Eye (tissue), 1 donor: Measurements from ENCODE around the gene ELANE.
A peak's percentile ranks its signal among the peaks of the same experiment; 100 is the strongest.
"Not testable (repeated sequence)": the region's sequence is repeated elsewhere in the genome, so short reads cannot be mapped to it uniquely, and the experiment has no call there.

Experiments
- DNase-seq: peaks from one replicate; pipeline ENCODE4 v3.0.0-alpha.2; 2015

The ELANE gene

DNA sequence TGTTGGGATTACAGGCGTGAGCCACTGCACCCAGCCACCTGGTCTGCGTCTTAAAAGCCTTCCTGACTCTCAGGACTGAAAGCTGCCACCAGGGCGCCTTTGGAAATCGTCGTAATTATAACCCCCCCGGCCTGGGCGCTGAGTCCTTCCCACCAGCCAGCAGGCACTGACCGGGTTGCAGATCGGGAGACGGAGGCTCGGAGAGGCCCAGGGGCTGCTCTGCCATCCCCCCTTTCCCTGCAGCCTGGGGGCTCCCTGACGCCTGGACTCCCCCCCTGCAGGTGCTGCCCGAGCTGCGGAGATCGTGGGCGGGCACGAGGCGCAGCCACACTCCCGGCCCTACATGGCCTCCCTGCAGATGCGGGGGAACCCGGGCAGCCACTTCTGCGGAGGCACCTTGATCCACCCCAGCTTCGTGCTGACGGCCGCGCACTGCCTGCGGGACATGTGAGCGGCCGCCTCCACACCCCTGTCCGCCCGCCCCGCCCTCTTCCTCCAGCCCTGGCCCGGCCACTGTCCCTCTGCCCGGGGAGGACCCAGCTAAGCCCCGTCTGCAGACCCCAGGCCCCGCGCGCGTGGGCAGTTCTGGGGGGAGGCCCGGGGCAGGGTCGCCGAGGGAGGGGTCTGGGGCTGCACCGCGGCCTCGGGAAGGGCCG lies 8.8 kb upstream of the ELANE start:
- peak; percentile 38 for DNase-seq

DNA sequence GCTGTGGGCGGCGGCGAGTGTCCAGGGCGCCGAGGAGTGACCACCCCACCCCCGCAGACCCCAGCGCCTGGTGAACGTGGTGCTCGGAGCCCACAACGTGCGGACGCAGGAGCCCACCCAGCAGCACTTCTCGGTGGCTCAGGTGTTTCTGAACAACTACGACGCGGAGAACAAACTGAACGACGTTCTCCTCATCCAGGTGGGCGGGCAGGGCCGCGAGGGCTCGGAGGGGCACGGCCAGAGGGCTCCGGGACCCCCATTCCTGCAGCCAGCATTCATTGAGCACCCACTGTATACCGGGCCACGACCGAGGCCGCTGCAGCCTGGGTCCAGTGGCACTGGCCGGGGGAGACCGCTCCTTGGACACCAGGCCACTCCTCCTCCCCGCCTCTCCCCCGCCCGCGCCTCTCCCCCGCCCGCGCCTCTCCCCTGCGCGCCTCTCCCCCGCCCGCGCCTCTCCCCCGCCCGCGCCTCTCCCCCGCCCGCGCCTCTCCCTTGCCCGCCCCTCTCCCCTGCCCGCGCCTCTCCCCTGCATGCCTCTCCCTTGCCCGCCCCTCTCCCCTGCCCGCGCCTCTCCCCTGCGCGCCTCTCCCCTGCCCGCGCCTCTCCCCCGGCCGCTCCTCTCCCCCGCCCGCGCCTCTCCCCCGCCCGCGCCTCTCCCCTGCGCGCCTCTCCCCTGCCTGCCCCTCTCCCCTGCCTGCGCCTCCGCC lies 8.1 kb upstream of the ELANE start:
- peak; percentile 11 for DNase-seq

DNA sequence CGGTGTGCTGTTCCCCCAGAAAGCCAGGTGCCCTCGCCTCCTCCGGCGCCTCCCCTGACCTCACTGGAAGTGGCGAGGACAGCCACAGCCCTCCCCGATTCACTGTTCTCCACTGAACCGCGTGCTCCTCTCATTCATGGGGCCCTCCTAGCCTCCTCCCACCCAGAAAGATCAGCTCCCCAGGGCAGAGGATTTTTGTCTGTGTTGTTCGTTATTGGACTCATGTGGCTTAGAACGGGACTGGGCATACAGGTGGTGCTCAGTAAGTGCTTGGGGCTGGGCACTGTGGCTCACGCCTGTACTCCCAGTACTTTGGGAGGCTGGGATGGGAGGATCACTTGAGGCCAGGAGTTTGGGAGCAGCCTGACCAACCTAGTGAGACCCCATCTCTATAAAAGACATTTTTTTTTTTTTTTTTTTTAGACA lies 7.5 kb upstream of the ELANE start:
- DNase-seq: peak; percentile 23

DNA sequence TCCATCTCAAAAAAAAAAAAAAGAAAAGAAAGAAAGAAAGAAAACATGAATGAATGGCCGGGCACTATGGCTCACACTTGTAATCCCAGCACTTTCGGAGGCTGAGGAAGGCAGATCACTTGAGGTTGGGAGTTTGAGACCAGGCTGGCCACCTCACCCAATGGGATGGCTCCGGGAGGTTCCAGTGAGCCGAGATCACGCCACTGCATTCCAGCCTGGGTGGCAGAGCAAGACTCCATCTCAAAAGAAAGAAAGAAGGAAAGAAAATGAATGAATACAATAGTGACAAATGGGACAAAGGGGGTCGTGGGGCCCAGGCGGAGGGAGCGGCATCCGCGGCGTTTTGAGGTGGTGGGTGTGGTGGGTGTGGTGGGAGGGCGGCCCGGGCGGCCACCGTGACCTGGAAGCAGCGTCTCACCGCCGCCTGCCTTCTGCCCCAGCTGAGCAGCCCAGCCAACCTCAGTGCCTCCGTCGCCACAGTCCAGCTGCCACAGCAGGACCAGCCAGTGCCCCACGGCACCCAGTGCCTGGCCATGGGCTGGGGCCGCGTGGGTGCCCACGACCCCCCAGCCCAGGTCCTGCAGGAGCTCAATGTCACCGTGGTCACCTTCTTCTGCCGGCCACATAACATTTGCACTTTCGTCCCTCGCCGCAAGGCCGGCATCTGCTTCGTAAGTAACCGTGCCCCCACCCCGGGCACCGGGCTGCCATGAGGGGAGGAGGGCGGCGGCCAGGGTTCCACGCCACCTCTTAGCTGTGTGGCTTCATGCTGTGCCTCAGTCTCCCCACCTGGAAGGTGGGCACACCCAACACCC lies 6.2 kb upstream of the ELANE start:
- no peak for DNase-seq

- no peak for DNase-seq
These were observed 3.6 kb upstream of the ELANE start for GRCh38 chr19:848386-848921.

GRCh38 chr19:849195-849594 lies 2.9 kb upstream of the ELANE start:
- not testable (repeated sequence) for DNase-seq

- peak; percentile 73 for DNase-seq
These were observed 1.7 kb upstream of the ELANE start for GRCh38 chr19:850221-850978.

DNA sequence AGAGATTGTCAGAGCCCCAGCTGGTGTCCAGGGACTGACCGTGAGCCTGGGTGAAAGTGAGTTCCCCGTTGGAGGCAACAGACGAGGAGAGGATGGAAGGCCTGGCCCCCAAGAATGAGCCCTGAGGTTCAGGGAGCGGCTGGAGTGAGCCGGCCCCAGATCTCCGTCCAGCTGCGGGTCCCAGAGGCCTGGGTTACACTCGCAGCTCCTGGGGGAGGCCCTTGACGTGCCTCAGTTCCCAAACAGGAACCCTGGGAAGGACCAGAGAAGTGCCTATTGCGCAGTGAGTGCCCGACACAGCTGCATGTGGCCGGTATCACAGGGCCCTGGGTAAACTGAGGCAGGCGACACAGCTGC lies 1.1 kb upstream of the ELANE start:
- no peak for DNase-seq

- DNase-seq: no peak
These were observed 997 bp downstream of the ELANE start for GRCh38 chr19:853014-853585.

- DNase-seq: not testable (repeated sequence)
These were observed 1.6 kb downstream of the ELANE start for GRCh38 chr19:853614-854220.

DNA sequence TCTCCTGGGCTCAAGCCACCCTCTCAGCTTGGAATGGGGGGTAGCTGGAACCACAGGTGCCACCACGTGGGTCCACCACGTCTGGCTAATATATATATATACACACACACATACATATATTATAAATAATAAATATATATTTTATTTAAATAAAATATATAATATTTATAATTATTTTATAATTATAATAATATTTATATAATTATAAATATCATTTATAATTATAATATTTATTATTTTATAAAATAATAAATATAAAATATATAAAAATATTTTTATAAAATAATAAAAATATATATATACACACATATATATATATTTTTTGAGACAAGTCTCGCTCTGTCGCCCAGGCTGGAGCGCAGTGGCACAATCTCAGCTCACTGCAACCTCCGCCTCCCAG lies 2.4 kb downstream of the ELANE start:
- DNase-seq: no peak

- DNase-seq: no peak
These were observed 3.0 kb downstream of the ELANE start for GRCh38 chr19:855142-855541.

DNA sequence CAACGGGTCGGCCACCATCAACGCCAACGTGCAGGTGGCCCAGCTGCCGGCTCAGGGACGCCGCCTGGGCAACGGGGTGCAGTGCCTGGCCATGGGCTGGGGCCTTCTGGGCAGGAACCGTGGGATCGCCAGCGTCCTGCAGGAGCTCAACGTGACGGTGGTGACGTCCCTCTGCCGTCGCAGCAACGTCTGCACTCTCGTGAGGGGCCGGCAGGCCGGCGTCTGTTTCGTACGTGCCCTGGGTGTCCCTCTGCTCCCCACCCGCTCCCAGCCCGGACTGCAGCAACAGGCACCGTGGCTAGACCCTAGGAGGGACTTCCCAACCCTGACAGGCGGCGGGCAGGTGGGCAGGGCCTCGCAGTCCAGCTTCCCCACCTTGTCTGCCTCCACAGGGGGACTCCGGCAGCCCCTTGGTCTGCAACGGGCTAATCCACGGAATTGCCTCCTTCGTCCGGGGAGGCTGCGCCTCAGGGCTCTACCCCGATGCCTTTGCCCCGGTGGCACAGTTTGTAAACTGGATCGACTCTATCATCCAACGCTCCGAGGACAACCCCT lies 3.5 kb downstream of the ELANE start:
- no peak for DNase-seq

GRCh38 chr19:858284-858683 lies 6.2 kb downstream of the ELANE start:
- DNase-seq: no peak

GRCh38 chr19:858868-859843 lies 7.1 kb downstream of the ELANE start, which contains the start of gene CFD:
CFD (plus strand) TSS chr19:859664; CDS start chr19:859690, 26 bp downstream.
- no peak for DNase-seq

GRCh38 chr19:861141-861755 lies 9.1 kb downstream of the ELANE start:
- DNase-seq: no peak

DNA sequence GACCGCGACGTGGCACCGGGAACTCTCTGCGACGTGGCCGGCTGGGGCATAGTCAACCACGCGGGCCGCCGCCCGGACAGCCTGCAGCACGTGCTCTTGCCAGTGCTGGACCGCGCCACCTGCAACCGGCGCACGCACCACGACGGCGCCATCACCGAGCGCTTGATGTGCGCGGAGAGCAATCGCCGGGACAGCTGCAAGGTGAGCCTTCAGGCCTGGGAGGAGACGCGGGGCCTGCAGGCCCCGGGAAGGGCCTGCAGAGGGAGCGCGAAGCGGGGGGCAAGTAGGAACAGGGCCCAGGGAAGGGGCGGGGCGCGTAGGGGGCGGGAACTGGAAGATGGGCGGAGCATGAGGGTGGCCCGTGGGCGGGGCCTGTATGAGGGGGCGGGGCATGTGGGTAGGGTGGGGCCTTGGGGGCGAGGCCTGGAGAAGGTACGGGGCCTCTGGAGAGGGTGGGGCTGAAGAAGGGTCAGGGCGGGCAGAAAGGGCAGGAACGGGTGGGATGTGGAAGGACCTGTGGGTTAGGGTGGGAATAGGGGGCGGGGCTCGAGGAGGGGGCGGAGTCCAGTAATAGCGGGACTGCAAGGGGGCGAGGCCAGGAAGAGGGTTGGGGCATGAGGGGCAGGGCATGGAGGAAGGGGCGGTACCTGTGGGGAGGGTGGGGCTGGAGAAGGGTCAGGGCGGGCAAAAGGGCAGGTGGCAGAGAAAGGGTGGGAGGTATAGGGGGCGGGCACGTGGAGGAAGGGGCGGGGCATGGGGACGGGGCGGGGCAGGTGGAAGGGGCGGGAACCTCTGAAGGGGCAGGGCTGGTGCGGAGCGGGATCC lies 9.9 kb downstream of the ELANE start:
- DNase-seq: peak; percentile 34

GRCh38 chr19:862581-863314 lies 10.6 kb downstream of the ELANE start:
- DNase-seq: peak; percentile 79
